ENCODE measurements around the gene NPS.

NPS gene

GRCh38 chr10:127549009-127549408, at the start of gene NPS:
TSS of gene NPS (plus strand) at chr10:127549309. CDS start at chr10:127549369, 60 bp downstream.
- H2AFZ ChIP-seq (ENCODE audit: low read depth, low read length, severe bottlenecking): no peak within 1 kb of the TSS
- no peak within 1 kb of the TSS for H3K27ac ChIP-seq (ENCODE audit: low read depth, low read length)
- no peaks in the 10 kb centered on the region for H3K9me2 ChIP-seq (replicated peaks; ENCODE audit: insufficient read depth, low read length)
- H3K36me3 ChIP-seq (ENCODE audit: low read length): no peaks in the 10 kb centered on the region
- H3K4me2 ChIP-seq (ENCODE audit: low read depth, low read length, poor library complexity, severe bottlenecking): no peak within 1 kb of the TSS
- H3K27me3 ChIP-seq (ENCODE audit: low read length): no peaks in the 10 kb centered on the region
- no peaks in the 10 kb centered on the region for H4K20me1 ChIP-seq (ENCODE audit: low read depth, low read length)
- H3F3A ChIP-seq (ENCODE audit: insufficient read depth): no peaks in the 10 kb centered on the region
- H3K9ac ChIP-seq (ENCODE audit: low read length): no peak within 1 kb of the TSS
- TF ChIP-seq EZH2phosphoT487 (conservative IDR thresholded peaks at IDR 0.05; ENCODE audit: low read length) (no peak), CTCF (IDR thresholded peaks at IDR 0.05; ENCODE audit: insufficient read depth, low read length, poor library complexity, severe bottlenecking) (no peak)
- no peak within 1 kb of the TSS for H3K4me3 ChIP-seq (ENCODE audit: insufficient read depth, low read length, poor library complexity, severe bottlenecking)
- no peaks in the 10 kb centered on the region for H3K9me3 ChIP-seq (ENCODE audit: insufficient read depth, low read length)
- H3K79me2 ChIP-seq (ENCODE audit: insufficient read depth, low read length): no peaks in the 10 kb centered on the region

DNA sequence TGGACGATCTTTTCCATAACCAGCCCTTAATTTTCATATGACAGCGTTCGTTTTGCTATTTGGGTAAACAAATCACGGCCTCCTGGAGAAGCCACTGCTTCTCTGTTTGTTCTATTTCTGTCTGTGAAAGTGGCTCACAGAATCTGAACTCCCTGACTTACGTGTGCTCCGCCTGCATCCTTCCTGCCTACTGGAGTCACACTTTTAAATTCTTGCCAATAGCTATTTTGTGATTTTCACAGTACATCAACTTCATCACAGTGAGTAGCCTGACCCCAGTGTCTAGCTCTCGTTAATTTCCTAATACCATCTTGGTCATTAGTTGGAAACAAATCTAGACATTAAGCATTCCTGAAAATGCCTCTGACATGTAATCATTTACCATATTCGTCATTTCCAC, 49.0 kb upstream of the NPS start:
- no peaks in the 10 kb centered on the region for H3K27me3 ChIP-seq (ENCODE audit: low read length)
- no peaks in the 10 kb centered on the region for H3K9me2 ChIP-seq (replicated peaks; ENCODE audit: insufficient read depth, low read length)
- no peaks in the 10 kb centered on the region for H3K36me3 ChIP-seq (ENCODE audit: low read length)
- no peak overlapping the region for H3K4me2 ChIP-seq (ENCODE audit: low read depth, low read length, poor library complexity, severe bottlenecking)
- no peaks in the 10 kb centered on the region for H3K79me2 ChIP-seq (ENCODE audit: insufficient read depth, low read length)
- TF ChIP-seq EZH2phosphoT487 (conservative IDR thresholded peaks at IDR 0.05; ENCODE audit: low read length): no peak
- no peak for TF ChIP-seq CTCF (IDR thresholded peaks at IDR 0.05; ENCODE audit: insufficient read depth, low read length, poor library complexity, severe bottlenecking)
- no peak overlapping the region for H3K9ac ChIP-seq (ENCODE audit: low read length)
- H3K27ac ChIP-seq (ENCODE audit: low read depth, low read length): no peak overlapping the region
- H4K20me1 ChIP-seq (ENCODE audit: low read depth, low read length): no peaks in the 10 kb centered on the region
- H3F3A ChIP-seq (ENCODE audit: insufficient read depth): no peaks in the 10 kb centered on the region
- H2AFZ ChIP-seq (ENCODE audit: low read depth, low read length, severe bottlenecking): no peak overlapping the region
- H3K4me3 ChIP-seq (ENCODE audit: insufficient read depth, low read length, poor library complexity, severe bottlenecking): no peak overlapping the region
- no peaks in the 10 kb centered on the region for H3K9me3 ChIP-seq (ENCODE audit: insufficient read depth, low read length)

GRCh38 chr10:127506094-127506493, 43.0 kb upstream of the NPS start:
- no peak for TF ChIP-seq CTCF (IDR thresholded peaks at IDR 0.05; ENCODE audit: insufficient read depth, low read length, poor library complexity, severe bottlenecking)
- no peak overlapping the region for H2AFZ ChIP-seq (ENCODE audit: low read depth, low read length, severe bottlenecking)
- no peak overlapping the region for H3K4me3 ChIP-seq (ENCODE audit: insufficient read depth, low read length, poor library complexity, severe bottlenecking)
- H3K36me3 ChIP-seq (ENCODE audit: low read length): no peaks in the 10 kb centered on the region
- no peak overlapping the region for H3K4me2 ChIP-seq (ENCODE audit: low read depth, low read length, poor library complexity, severe bottlenecking)
- H3K9me3 ChIP-seq (ENCODE audit: insufficient read depth, low read length): no peaks in the 10 kb centered on the region
- no peaks in the 10 kb centered on the region for H4K20me1 ChIP-seq (ENCODE audit: low read depth, low read length)
- H3K9ac ChIP-seq (ENCODE audit: low read length): no peak overlapping the region
- H3K9me2 ChIP-seq (replicated peaks; ENCODE audit: insufficient read depth, low read length): no peaks in the 10 kb centered on the region
- H3K27ac ChIP-seq (ENCODE audit: low read depth, low read length): no peak overlapping the region
- H3F3A ChIP-seq (ENCODE audit: insufficient read depth): no peaks in the 10 kb centered on the region
- H3K27me3 ChIP-seq (ENCODE audit: low read length): no peaks in the 10 kb centered on the region
- H3K79me2 ChIP-seq (ENCODE audit: insufficient read depth, low read length): no peaks in the 10 kb centered on the region

DNA sequence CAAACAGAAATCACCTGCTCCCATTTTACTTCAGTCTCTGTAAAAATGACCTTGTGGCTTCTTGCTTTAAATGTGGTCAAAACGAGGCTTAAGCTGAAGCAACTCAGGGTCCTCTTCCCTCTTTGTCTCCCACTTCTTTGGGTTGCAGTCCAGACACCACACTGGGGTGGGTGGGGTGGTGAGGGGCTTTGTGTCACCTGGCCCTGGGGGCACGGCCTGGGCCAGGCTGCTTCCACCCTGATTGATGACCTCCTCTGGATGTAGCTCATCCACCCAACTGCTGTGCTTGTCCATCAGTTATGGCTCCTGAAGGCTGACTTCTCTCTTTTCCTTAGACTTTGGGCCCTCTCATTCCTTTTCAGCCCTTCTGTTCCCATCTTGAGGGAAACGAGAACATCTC, 26.8 kb upstream of the NPS start:
- Histone ChIP-seq H3K4me2 (ENCODE audit: low read depth, low read length, poor library complexity, severe bottlenecking) (no peak overlapping the region), H3K36me3 (ENCODE audit: low read length) (no peaks in the 10 kb centered on the region), H3K9me3 (ENCODE audit: insufficient read depth, low read length) (no peaks in the 10 kb centered on the region), H3K79me2 (ENCODE audit: insufficient read depth, low read length) (no peaks in the 10 kb centered on the region), H3K27ac (ENCODE audit: low read depth, low read length) (no peak overlapping the region), H3K4me3 (ENCODE audit: insufficient read depth, low read length, poor library complexity, severe bottlenecking) (no peak overlapping the region), H3K9me2 (replicated peaks; ENCODE audit: insufficient read depth, low read length) (no peaks in the 10 kb centered on the region), H3K27me3 (ENCODE audit: low read length) (no peaks in the 10 kb centered on the region), H3K9ac (ENCODE audit: low read length) (no peak overlapping the region), H3F3A (ENCODE audit: insufficient read depth) (no peaks in the 10 kb centered on the region), H4K20me1 (ENCODE audit: low read depth, low read length) (no peaks in the 10 kb centered on the region), H2AFZ (ENCODE audit: low read depth, low read length, severe bottlenecking) (no peak overlapping the region)
- no peak for TF ChIP-seq CTCF (IDR thresholded peaks at IDR 0.05; ENCODE audit: insufficient read depth, low read length, poor library complexity, severe bottlenecking)
- no peak for TF ChIP-seq EZH2phosphoT487 (conservative IDR thresholded peaks at IDR 0.05; ENCODE audit: low read length)
